Measurements from ENCODE around the gene FGD6. TPM values are rescaled to one million over a fixed set of nuclear protein-coding genes. Genes with fewer than 3 reads are reported as not detected.
"Not testable (repeated sequence)": the region's sequence is repeated elsewhere in the genome, so short reads cannot be mapped to it uniquely, and the experiment has no call there.

Gene FGD6
- total RNA-seq, 1 experiment from 2014 or later: 11.1 TPM

DNA sequence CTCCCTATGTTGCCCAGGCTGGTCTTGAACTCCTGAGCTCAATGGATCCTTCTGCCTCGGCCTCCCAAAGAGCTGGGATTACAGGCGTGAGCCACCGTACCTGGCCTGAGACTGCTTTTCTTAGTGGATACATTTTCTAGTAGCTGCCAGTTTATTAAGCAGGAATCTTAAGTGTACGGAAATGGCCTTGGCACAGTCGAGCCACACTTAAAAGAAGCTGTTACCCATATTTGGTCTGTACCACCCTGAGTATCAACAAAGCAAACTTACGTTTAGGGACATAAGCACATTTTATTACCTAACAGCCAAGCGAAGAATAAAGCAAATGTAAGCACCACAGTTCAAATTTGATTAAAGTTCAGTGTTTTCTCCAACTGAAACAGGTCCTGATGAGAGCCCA is 93.2 kb downstream of the FGD6 start:
- no peak for DNase-seq
- H3K4me3 ChIP-seq (ENCODE audit: insufficient read depth, low read depth, low read length): no peak overlapping the region
- H3K36me3 ChIP-seq (replicated peaks; ENCODE audit: control insufficient read depth, insufficient read depth, low read length): peaks cover 5% of the 10 kb centered on the region
- H3K27me3 ChIP-seq (ENCODE audit: control insufficient read depth, insufficient read depth, low read length): no peaks in the 10 kb centered on the region

DNA sequence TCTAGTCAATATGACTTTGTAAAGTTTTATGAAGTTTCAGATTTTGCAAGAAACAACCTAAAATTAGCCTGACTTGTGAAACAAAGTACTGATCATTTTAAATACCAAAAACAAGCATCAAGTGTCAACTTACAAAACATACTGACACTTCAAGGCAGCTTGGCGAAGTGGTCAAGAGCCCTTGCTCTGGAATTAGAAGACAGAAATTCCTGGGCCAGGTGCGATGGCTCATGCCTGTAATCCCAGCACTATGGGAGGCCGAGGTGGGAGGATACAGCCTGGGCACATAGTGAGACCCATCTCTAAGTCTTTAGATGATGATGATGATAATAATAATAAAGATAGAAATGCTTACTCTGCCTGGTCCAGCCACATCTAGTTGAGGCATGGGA is 98.5 kb downstream of the FGD6 start:
- Histone ChIP-seq H3K4me3 (ENCODE audit: insufficient read depth, low read depth, low read length) (no peak overlapping the region), H3K36me3 (replicated peaks; ENCODE audit: control insufficient read depth, insufficient read depth, low read length) (no peaks in the 10 kb centered on the region), H3K27me3 (ENCODE audit: control insufficient read depth, insufficient read depth, low read length) (no peaks in the 10 kb centered on the region)
- DNase-seq: no peak

DNA sequence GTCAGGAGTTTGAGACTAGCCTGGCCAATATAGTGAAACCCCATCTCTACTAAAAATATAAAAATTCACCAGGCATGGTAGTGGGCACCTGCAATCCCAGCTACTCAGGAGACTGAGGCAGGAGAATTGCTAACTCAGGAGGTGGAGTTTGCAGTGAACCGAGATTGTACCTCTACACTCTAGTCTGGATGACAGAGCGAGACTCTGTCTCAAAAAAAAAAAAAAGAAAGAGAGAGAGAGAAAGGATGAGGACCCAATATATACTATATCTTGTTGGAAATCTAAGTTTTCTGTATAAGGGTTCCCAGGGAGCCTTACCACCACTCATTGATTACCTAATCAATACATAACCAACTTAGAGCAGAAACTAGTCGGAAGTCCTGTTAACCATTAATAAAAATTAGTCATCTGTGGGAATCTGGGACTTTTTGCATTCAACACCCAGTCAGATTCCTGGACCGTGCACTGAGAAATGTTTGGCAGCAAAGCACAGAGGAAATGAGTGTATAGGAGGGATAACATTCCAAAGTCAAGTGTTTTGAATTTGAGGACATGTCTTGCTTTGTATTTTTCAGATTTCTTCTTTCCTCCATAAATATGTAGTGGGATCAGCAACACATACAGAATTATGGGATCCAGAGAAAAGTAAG is 99.0 kb downstream of the FGD6 start:
- Histone ChIP-seq H3K36me3 (replicated peaks; ENCODE audit: control insufficient read depth, insufficient read depth, low read length) (no peaks in the 10 kb centered on the region), H3K4me3 (ENCODE audit: insufficient read depth, low read depth, low read length) (no peak overlapping the region), H3K27me3 (ENCODE audit: control insufficient read depth, insufficient read depth, low read length) (no peaks in the 10 kb centered on the region)
- no peak for DNase-seq

DNA sequence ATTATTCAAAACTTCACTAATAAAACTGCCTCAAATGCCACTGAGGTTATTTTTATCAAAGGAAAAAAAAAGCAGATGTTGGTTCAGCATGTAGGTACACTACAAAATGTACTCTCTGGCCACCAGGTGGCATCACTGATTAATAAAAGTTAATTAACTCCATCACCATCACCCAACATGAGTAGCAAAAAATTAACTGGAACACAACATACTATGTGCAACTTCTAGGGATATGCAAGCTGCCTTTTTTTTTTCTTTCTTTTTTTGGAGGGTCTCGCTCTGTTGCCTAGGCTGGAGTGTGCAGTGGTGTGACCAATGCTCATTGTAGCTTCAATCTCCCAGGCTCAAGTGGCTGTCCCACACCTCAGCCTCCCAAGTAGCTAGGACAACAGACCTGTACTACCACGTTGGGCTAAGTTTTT is 100.1 kb downstream of the FGD6 start:
- H3K36me3 ChIP-seq (replicated peaks; ENCODE audit: control insufficient read depth, insufficient read depth, low read length): peaks cover 3% of the 10 kb centered on the region
- H3K4me3 ChIP-seq (ENCODE audit: insufficient read depth, low read depth, low read length): no peak overlapping the region
- DNase-seq: peak; percentile 19
- H3K27me3 ChIP-seq (ENCODE audit: control insufficient read depth, insufficient read depth, low read length): no peaks in the 10 kb centered on the region

DNA sequence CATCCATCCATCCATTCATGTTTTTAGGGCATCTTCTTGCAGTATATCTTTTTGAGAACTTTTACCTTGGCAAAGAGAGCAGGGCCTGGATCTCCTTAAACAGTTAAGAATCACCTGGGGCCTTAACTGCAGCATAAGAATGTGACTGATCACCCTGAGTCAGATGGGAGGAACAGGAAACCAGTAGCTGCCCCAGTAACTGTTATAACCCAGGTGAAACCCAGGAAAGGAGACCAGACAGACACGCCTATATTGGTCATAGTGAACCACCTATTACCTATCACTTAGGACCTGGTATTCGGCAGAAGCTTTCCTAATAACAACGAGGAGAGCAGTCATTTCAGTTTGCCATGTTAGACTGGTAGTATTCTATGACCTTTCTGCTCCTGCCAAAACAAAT is 100.5 kb downstream of the FGD6 start:
- DNase-seq: no peak
- peaks cover 3% of the 10 kb centered on the region for H3K36me3 ChIP-seq (replicated peaks; ENCODE audit: control insufficient read depth, insufficient read depth, low read length)
- H3K4me3 ChIP-seq (ENCODE audit: insufficient read depth, low read depth, low read length): no peak overlapping the region
- no peaks in the 10 kb centered on the region for H3K27me3 ChIP-seq (ENCODE audit: control insufficient read depth, insufficient read depth, low read length)

- Histone ChIP-seq H3K36me3 (replicated peaks; ENCODE audit: control insufficient read depth, insufficient read depth, low read length) (peaks cover 3% of the 10 kb centered on the region), H3K4me3 (ENCODE audit: insufficient read depth, low read depth, low read length) (no peak overlapping the region), H3K27me3 (ENCODE audit: control insufficient read depth, insufficient read depth, low read length) (no peaks in the 10 kb centered on the region)
- DNase-seq: no peak
These were observed 100.9 kb downstream of the FGD6 start for GRCh38 chr12:95116341-95116740.

DNA sequence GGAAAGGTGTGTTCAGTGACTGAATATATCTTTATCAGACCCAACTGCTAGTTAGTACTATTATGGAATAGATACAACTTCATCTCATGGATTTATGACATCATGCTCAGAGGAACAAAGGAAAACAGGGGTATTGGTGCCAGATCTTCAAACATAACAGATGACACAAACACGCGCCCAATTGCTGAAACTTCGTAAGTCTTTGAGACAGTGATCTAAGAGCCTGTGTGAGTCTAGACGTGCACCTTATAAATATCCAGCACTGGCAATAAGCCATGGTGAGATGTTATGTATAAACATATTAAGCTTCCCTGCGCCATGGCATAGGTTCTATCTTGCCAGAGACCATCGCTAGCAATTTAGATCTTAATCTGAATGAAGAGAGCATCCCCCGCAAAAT is 101.6 kb downstream of the FGD6 start:
- Histone ChIP-seq H3K4me3 (ENCODE audit: insufficient read depth, low read depth, low read length) (no peak overlapping the region), H3K36me3 (replicated peaks; ENCODE audit: control insufficient read depth, insufficient read depth, low read length) (peaks cover 3% of the 10 kb centered on the region), H3K27me3 (ENCODE audit: control insufficient read depth, insufficient read depth, low read length) (no peaks in the 10 kb centered on the region)
- no peak for DNase-seq

DNA sequence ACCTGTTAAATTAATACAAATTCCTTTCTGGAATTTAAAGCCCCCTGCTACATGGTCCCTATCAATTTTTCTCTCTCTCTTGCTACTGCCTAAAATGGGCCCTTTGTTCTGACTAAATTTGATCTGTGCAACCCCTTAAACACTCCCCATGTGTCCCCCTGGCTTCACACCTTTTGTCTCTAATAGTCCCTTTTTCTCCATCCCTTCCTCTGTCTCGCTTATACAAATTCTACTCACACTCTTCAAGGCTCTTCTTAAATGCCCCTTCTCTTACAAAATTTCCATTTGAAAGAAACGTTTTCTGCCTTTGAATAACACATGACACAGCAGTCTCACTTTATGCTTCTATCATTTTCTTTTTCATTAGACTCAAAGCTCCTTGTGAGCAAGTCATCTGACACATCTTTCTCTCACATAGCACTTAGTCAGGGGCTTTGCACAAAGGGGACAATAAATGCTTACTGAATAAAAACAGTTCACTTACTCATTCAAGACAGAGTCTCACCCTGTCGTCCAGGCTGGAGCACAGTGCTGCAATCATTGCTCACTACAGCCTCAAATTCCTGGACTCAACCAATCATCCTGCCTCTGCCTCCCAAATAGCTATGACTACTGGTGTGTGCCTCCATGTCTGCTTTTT is 102.4 kb downstream of the FGD6 start:
- no peak overlapping the region for H3K4me3 ChIP-seq (ENCODE audit: insufficient read depth, low read depth, low read length)
- no peak for DNase-seq
- H3K27me3 ChIP-seq (ENCODE audit: control insufficient read depth, insufficient read depth, low read length): no peaks in the 10 kb centered on the region
- peaks cover 3% of the 10 kb centered on the region for H3K36me3 ChIP-seq (replicated peaks; ENCODE audit: control insufficient read depth, insufficient read depth, low read length)

DNA sequence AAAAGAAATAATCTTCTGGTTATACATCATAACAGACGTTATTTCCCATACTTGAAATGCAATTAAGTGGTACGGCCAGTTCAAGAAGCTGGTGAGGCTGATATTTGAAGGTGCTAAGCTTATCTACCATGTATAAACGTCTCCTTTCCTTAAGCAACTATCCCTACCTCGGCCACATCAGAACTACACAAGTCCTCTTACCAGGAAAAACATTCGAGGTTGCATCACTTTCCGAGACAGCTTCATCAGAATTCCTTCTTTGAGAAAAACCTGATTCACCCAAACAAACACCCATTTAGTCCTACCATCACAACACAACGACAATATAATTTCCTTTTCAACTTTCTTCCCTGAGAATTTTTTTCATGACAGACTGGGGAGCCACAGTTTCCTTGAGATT is 109.9 kb downstream of the FGD6 start:
- Histone ChIP-seq H3K36me3 (replicated peaks; ENCODE audit: control insufficient read depth, insufficient read depth, low read length) (peaks cover 9% of the 10 kb centered on the region), H3K4me3 (ENCODE audit: insufficient read depth, low read depth, low read length) (no peak overlapping the region), H3K27me3 (ENCODE audit: control insufficient read depth, insufficient read depth, low read length) (no peaks in the 10 kb centered on the region)
- no peak for DNase-seq

GRCh38 chr12:95105540-95105939 is 111.7 kb downstream of the FGD6 start:
- no peak for DNase-seq
- Histone ChIP-seq H3K27me3 (ENCODE audit: control insufficient read depth, insufficient read depth, low read length) (no peaks in the 10 kb centered on the region), H3K36me3 (replicated peaks; ENCODE audit: control insufficient read depth, insufficient read depth, low read length) (peaks cover 10% of the 10 kb centered on the region), H3K4me3 (ENCODE audit: insufficient read depth, low read depth, low read length) (no peak overlapping the region)

- Histone ChIP-seq H3K36me3 (replicated peaks; ENCODE audit: control insufficient read depth, insufficient read depth, low read length) (peaks cover 12% of the 10 kb centered on the region), H3K4me3 (ENCODE audit: insufficient read depth, low read depth, low read length) (no peak overlapping the region), H3K27me3 (ENCODE audit: control insufficient read depth, insufficient read depth, low read length) (no peaks in the 10 kb centered on the region)
- no peak for DNase-seq
These were observed 112.3 kb downstream of the FGD6 start for GRCh38 chr12:95104919-95105452.

DNA sequence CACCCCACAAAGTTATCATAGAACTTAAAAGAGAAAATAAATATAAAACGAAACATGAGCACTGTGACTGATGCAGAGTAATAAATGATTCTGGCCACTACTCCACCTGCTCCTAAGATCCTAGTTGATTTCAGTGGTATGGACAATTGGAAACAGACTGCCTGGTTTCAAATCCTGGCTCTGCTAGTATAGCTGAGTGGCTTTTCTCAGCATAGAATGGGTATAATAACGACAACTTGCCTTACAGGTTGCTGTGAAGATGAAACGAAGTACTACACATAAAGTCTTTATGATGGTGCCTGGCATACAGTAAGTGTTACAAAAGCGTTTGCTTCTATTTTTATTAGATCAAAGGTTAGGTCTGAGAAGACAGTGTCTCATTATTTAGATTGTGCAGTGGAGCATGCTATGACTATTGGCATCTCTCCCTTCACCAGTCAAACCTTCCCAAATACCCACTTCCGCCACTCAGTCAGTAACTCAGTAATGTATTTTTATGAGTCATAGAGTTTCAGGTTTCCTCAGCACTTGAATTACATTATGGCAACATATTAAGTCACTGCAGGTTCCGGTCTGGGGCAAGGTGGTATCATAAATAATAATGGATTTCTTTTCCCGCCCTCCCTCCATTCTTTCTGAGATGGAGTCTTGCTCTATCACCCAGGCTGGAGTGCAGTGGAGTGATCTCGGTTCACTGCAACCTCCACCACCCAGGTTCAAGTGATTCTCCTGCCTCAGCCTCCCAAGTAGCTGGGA is 114.2 kb downstream of the FGD6 start:
- H3K27me3 ChIP-seq (ENCODE audit: control insufficient read depth, insufficient read depth, low read length): no peaks in the 10 kb centered on the region
- peaks cover 13% of the 10 kb centered on the region for H3K36me3 ChIP-seq (replicated peaks; ENCODE audit: control insufficient read depth, insufficient read depth, low read length)
- no peak for DNase-seq
- H3K4me3 ChIP-seq (ENCODE audit: insufficient read depth, low read depth, low read length): no peak overlapping the region

GRCh38 chr12:95101957-95102356 is 115.3 kb downstream of the FGD6 start:
- H3K4me3 ChIP-seq (ENCODE audit: insufficient read depth, low read depth, low read length); DNase-seq; H3K27me3 ChIP-seq (ENCODE audit: control insufficient read depth, insufficient read depth, low read length): not testable (repeated sequence)
- peaks cover 15% of the 10 kb centered on the region for H3K36me3 ChIP-seq (replicated peaks; ENCODE audit: control insufficient read depth, insufficient read depth, low read length)

DNA sequence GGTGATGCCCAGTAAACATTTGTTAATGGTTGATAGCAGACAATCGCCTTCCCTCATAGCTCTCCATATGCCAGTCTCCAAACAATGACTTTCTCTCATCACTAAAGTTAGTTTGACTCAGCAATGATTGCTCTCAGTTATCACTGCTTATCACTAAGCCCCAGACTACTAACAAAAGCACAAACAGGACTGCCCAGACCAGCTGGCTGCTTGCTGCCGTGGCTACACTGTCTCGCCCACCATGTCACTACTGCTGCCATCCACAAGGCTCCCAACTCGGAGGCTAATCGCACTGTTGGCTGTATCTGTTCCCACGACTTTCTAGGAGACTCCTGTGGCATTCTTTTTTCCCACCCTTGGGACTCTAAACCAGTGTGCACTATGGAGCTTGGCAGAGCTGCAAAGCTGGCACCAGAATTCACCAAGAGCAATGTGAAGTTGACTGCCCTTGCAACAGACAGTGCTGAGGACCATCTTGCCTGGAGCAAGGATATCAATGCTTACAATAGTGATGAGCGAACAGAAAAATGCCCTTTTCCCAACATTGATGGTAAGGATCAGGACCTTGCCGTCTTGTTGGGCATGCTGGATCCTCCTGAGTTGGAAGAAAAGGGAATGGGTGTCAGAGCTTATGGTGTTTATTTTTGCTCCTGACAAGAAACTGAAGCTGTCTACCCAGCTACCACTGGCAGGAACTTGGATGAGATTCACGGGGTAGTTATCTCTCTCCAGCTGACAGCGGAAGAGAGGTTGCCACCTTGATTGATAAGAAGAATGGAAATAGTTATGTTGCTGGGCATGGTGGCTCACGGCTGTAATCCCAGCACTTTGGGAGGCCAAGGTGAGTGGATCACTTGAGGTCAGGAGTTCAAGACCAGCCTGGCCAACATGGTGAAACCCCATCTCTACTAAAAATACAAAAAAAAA is 116.7 kb downstream of the FGD6 start:
- Histone ChIP-seq H3K36me3 (replicated peaks; ENCODE audit: control insufficient read depth, insufficient read depth, low read length) (peaks cover 14% of the 10 kb centered on the region), H3K27me3 (ENCODE audit: control insufficient read depth, insufficient read depth, low read length) (no peaks in the 10 kb centered on the region), H3K4me3 (ENCODE audit: insufficient read depth, low read depth, low read length) (no peak overlapping the region)
- no peak for DNase-seq

Measured in H7 (cell line).